Colonic mucosa (tissue), 4 donors: ENCODE measurements around the gene PLCXD3. TPM values are rescaled to one million over a fixed set of nuclear protein-coding genes. Genes with fewer than 3 reads are reported as not detected.

Experiments used
- DNase-seq: peaks from one replicate; pipeline ENCODE4 v3.0.0-alpha.2; 2020
- H3K27ac ChIP-seq: fragments of 200-600 bp; one replicate; pipeline ENCODE4 v1.8.0; 2021
- H3K27me3 ChIP-seq: fragments of 200-600 bp; one replicate; pipeline ENCODE4 v1.8.0; 2021
- H3K36me3 ChIP-seq: fragments of 200-600 bp; one replicate; pipeline ENCODE4 v1.8.0; 2021
- H3K4me1 ChIP-seq: fragments of 200-600 bp; one replicate; pipeline ENCODE4 v1.8.0; 2021; ENCODE audit warnings: mild to moderate bottlenecking
- H3K4me3 ChIP-seq: fragments of 200-600 bp; one replicate; pipeline ENCODE4 v1.8.0; 2021
- H3K9ac ChIP-seq, 2 donors: one replicate each; pipeline ENCODE4 v1.7.0; 2013; ENCODE audit warnings: control low read depth in 2 of 2, low read depth in 2 of 2, low read length in 2 of 2
- H3K9me3 ChIP-seq: fragments of 200-600 bp; one replicate; pipeline ENCODE4 v1.8.0; 2021
- intact Hi-C: fragments of 100-400 bp; cut with DNase I; formaldehyde crosslinking; loops from one replicate; pipeline ENCODE4 v1.14.1; 2022
- total RNA-seq, 2 donors: library from RNA; stranded (reverse); fragmentation: NEBNext Ultra II Directional in 1 of 2; extraction: Animal tissue kit (Norgen Biotek cat#: 25700) in 1 of 2; gene quantifications; one replicate each; pipeline ENCODE4 v1.2.1, GENCODE V29; 2021
- TF ChIP-seq, protein P1 (sequence below): fragments of 200-600 bp; IDR thresholded peaks from one replicate; pipeline ENCODE4 v1.8.0; 2022; ENCODE audit warnings: antibody characterized with exemption, mild to moderate bottlenecking
- donor health status: healthy.
- donor health status: DM: no; HTN: no; CAD: no.
- donor health status: DM: no; HTN: no; CAD: no.

The PLCXD3 gene
- total RNA-seq, 2 donors from 2014 or later: 0.47 to 0.80 TPM

DNA sequence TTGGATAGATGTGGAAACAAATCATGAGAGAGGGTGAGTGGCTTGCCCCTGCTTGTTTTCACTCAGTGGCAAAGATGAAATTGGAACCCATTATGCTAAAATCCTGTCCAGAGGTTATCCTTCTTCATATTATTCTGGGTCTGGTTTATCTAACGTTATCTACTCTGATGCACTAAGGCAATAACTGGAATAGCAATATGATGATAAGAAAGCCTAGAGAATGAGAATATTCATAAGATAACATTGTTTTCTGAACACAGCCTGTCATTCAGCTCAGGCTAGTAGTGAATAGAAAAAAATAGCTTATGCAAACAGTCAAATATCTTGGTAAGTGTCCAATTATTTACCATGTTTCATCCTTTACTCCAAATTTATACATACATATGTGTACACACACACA lies 165.1 kb downstream of the PLCXD3 start:
- Histone ChIP-seq H3K36me3 (no peaks in the 10 kb centered on the region), H3K9me3 (no peaks in the 10 kb centered on the region), H3K4me1 (no peaks in the 10 kb centered on the region), H3K9ac (no peak overlapping the region), H3K27me3 (no peaks in the 10 kb centered on the region), H3K27ac (no peak overlapping the region), H3K4me3 (no peak overlapping the region)
- TF ChIP-seq, protein P1, sequence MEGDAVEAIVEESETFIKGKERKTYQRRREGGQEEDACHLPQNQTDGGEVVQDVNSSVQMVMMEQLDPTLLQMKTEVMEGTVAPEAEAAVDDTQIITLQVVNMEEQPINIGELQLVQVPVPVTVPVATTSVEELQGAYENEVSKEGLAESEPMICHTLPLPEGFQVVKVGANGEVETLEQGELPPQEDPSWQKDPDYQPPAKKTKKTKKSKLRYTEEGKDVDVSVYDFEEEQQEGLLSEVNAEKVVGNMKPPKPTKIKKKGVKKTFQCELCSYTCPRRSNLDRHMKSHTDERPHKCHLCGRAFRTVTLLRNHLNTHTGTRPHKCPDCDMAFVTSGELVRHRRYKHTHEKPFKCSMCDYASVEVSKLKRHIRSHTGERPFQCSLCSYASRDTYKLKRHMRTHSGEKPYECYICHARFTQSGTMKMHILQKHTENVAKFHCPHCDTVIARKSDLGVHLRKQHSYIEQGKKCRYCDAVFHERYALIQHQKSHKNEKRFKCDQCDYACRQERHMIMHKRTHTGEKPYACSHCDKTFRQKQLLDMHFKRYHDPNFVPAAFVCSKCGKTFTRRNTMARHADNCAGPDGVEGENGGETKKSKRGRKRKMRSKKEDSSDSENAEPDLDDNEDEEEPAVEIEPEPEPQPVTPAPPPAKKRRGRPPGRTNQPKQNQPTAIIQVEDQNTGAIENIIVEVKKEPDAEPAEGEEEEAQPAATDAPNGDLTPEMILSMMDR: no peak
- no peak for DNase-seq
- intact Hi-C loops: loop anchor here (5.0 kb wide), 1 partner anchor 443 kb away; no protein-coding TSS in a partner anchor

DNA sequence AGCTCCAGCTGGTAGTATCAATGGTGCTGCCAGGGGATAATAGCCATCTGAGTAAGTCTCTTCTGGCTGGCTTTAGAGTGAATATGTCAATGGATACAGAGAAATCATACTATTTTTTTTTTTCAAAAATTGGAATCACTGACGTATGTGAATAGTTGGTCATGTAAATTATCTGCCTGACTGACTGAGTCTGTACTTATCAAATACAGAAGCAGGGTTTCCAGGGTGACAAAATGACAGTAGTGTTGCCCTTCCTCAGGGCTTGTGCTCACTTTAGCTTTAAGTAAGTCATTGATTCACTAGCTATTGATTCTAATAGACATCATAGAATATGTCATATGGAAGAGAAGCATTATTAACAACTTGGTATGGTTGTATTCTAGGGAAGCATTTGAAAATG lies 171.1 kb downstream of the PLCXD3 start:
- Histone ChIP-seq H3K36me3 (no peaks in the 10 kb centered on the region), H3K4me3 (no peak overlapping the region), H3K9me3 (no peaks in the 10 kb centered on the region), H3K9ac (no peak overlapping the region), H3K4me1 (no peaks in the 10 kb centered on the region), H3K27ac (no peak overlapping the region), H3K27me3 (no peaks in the 10 kb centered on the region)
- intact Hi-C loops: no loop called here
- no peak for DNase-seq
- TF ChIP-seq, protein P1: no peak

DNA sequence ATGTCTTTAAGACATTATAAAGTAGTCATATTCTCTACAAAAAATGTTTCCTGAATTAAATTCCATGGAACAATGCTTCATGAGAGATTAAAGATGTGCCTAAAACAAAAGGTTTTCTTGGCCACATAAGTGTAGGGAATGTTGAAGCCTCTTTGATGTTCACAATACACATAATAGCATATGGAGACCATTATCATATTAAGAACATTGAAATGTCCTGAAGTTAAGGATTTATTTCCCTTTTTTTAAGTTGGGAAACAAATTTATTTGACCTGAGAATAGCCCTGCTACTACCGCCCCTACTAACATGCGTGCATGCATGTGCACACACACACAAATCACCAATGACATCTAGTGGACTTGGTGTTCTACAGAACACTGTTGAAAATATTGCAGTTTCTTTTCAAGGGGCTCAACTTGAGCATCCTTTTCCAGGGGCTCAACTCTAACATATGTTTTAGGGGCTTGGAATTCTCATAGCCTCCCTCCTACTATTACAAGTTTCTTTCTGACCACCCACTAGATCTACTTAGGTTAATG lies 172.2 kb downstream of the PLCXD3 start:
- DNase-seq: no peak
- H3K27ac ChIP-seq: no peak overlapping the region
- TF ChIP-seq, protein P1: no peak
- no peak overlapping the region for H3K9ac ChIP-seq
- no peaks in the 10 kb centered on the region for H3K36me3 ChIP-seq
- H3K27me3 ChIP-seq: no peaks in the 10 kb centered on the region
- H3K9me3 ChIP-seq: no peaks in the 10 kb centered on the region
- H3K4me1 ChIP-seq: no peaks in the 10 kb centered on the region
- H3K4me3 ChIP-seq: no peak overlapping the region
- intact Hi-C loops: no loop called here

DNA sequence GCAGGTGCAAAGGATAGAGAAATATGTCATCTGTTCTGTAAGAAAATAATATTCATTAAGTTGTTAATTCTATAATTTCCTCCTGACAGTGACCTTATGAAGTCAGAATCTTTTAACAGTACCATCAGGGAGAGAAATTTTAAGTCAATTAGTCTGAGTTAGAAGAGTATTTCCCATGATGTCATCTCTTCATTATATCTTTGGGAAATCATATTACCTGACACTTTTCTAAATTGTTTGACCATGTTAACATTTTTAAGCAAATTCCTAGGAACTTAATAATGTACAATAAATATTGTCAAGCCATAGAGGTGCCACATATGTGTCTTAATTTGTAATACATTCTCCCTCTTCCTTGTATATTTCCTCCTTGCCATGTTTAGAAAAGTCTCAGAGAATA lies 172.7 kb downstream of the PLCXD3 start:
- no peak overlapping the region for H3K9ac ChIP-seq
- H3K9me3 ChIP-seq: no peaks in the 10 kb centered on the region
- no peak for DNase-seq
- H3K4me3 ChIP-seq: no peak overlapping the region
- no peaks in the 10 kb centered on the region for H3K27me3 ChIP-seq
- H3K36me3 ChIP-seq: no peaks in the 10 kb centered on the region
- H3K4me1 ChIP-seq: no peaks in the 10 kb centered on the region
- intact Hi-C loops: loop anchor here (2.0 kb wide), 1 partner anchor 33 kb away; no protein-coding TSS in a partner anchor
- TF ChIP-seq, protein P1: no peak
- H3K27ac ChIP-seq: no peak overlapping the region

DNA sequence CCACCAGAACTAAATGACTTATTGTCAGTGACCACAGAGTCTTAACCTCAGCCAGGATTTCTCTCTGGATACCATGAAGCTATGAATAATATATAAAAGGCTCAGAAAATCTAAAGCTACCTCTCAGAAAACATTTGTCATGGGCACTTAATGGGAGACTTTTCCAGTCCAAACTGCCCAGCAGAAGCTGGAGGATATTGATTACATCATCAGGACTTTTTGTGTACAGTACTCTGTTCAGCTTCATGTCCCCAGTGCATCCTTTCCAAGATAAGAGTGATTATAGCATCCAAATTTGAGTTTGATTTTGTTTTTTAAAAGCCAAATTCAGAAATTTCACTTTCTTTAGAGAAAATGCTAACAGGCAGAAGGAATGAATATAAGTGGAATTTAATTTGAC lies 173.2 kb downstream of the PLCXD3 start:
- Histone ChIP-seq H3K9me3 (no peaks in the 10 kb centered on the region), H3K36me3 (no peaks in the 10 kb centered on the region), H3K27me3 (no peaks in the 10 kb centered on the region), H3K27ac (no peak overlapping the region), H3K9ac (no peak overlapping the region), H3K4me3 (no peak overlapping the region), H3K4me1 (no peaks in the 10 kb centered on the region)
- intact Hi-C loops: loop anchor here (2.0 kb wide), 1 partner anchor 32 kb away; no protein-coding TSS in a partner anchor
- TF ChIP-seq, protein P1: no peak
- DNase-seq: no peak
